Caco-2 (cell line): ENCODE results near the gene DEPDC7. TPM values are rescaled to one million over a fixed set of nuclear protein-coding genes. Genes with fewer than 3 reads are reported as not detected.

Experiments
- BruUV-seq: library from RNA; stranded (reverse); fragments of 400-500 nt; replicated peaks from 2 replicates; lab custom pipeline; 2021; lab: Mats Ljungman, UMichigan
- CTCF ChIA-PET: fragments of 300-600 bp; sonication (Branson Sonifier 250); formaldehyde crosslinking; loops from one replicate; lab custom pipeline; 2022; ENCODE audit warnings: antibody characterized with exemption; lab: Charles Lee
- POLR2A ChIA-PET: fragments of 300-600 bp; sonication (Branson Sonifier 250); formaldehyde crosslinking; loops from one replicate; lab custom pipeline; 2022; ENCODE audit warnings: antibody characterized with exemption; lab: Charles Lee
- DNase-seq, 2 experiments: peaks; one replicate each; pipeline versions ENCODE4 v3.0.0 to v3.0.0-alpha.2; 2020 to 2022
- H3K27me3 ChIP-seq: replicated peaks from 2 replicates; pipeline ENCODE4 v1.6.0; 2011; ENCODE audit warnings: low read length; ENCODE audit not compliant: control insufficient read depth, insufficient read depth
- H3K36me3 ChIP-seq: 2 replicates; pipeline ENCODE4 v1.5.1; 2011; ENCODE audit warnings: low read length; ENCODE audit not compliant: control insufficient read depth, insufficient read depth
- H3K4me1 ChIP-seq: fragments of 250-450 bp; sonication (Bioruptor Pico); 2 replicates; pipeline ENCODE4 v1.5.1; 2020; ENCODE audit warnings: mild to moderate bottlenecking
- H3K4me3 ChIP-seq: 2 replicates; pipeline ENCODE4 v1.5.1; 2011; ENCODE audit warnings: low read depth, mild to moderate bottlenecking, control low read depth, low read length
- H3K9me3 ChIP-seq: fragments of 250-450 bp; sonication (Bioruptor Pico); 2 replicates; pipeline ENCODE4 v1.5.1; 2020; ENCODE audit warnings: mild to moderate bottlenecking, moderate library complexity
- H3K27ac Mint-ChIP-seq: one replicate; pipeline ENCODE4 v1.8.0; 2022; ENCODE audit warnings: mixed read lengths; ENCODE audit not compliant: unreplicated experiment
- H3K27me3 Mint-ChIP-seq: one replicate; pipeline ENCODE4 v1.8.0; 2022; ENCODE audit warnings: mixed read lengths; ENCODE audit not compliant: insufficient read depth, unreplicated experiment
- H3K36me3 Mint-ChIP-seq: one replicate; pipeline ENCODE4 v1.8.0; 2022; ENCODE audit warnings: mild to moderate bottlenecking, mixed read lengths; ENCODE audit not compliant: insufficient read depth, unreplicated experiment
- H3K4me1 Mint-ChIP-seq: one replicate; pipeline ENCODE4 v1.8.0; 2022; ENCODE audit warnings: low read depth, mixed read lengths; ENCODE audit not compliant: unreplicated experiment
- H3K4me3 Mint-ChIP-seq: one replicate; pipeline ENCODE4 v1.8.0; 2022; ENCODE audit warnings: mild to moderate bottlenecking, moderate library complexity, mixed read lengths; ENCODE audit not compliant: unreplicated experiment
- H3K9me3 Mint-ChIP-seq: one replicate; pipeline ENCODE4 v1.8.0; 2022; ENCODE audit warnings: mixed read lengths; ENCODE audit not compliant: unreplicated experiment
- intact Hi-C: fragments of 100-400 bp; cut with micrococcal nuclease; formaldehyde crosslinking; loops from one replicate; pipeline ENCODE4 v1.10.0; 2022; ENCODE audit not compliant: unreplicated experiment
- total RNA-seq: library from RNA; stranded (reverse); gene quantifications from 2 replicates; pipeline ENCODE4 v1.2.3, GENCODE V29; 2022
- TF ChIP-seq, protein P1 (sequence below), 2 experiments: fragments of 200-600 bp in 1 of 2; IDR thresholded peaks; 1 replicate in 1 of 2; 2 replicates in 1 of 2; pipeline versions ENCODE4 v1.5.1 to v1.8.0; 2011 to 2022; ENCODE audit warnings: antibody characterized with exemption in 1 of 2, control low read depth in 1 of 2, inconsistent platforms in 1 of 2, low read depth in 1 of 2, low read length in 1 of 2, mild to moderate bottlenecking in 1 of 2, moderate library complexity in 1 of 2; ENCODE audit not compliant: insufficient read depth in 1 of 2, severe bottlenecking in 1 of 2, unreplicated experiment in 1 of 2

DEPDC7 gene
- total RNA-seq, 1 experiment from 2014 or later = 17.0 TPM

DNA sequence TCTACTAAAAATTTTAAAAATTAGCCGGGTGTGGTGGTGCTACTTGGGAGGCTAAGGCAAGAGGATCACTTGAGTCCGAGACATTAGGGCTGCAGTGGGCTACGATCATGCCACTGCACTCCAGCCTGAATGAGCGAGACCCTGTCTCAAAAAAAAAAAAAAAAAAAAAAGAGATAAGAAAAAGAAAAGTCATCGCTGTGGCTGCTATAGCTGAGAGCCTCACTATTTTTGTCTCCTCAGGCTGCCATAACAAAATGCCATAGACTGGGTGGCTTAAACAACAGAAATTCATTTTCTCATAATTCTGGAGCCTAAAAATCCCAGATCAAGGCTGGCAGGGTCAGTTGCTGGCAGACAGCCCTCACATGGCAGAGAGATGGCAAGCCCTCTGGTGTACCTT, 30.1 kb upstream of the DEPDC7 start:
- 0 out of 2 replicates have a peak, but pooled peaks cover 11% of the 10 kb centered on the region for H3K4me1 ChIP-seq
- ChIA-PET CTCF (no interaction called here), POLR2A (no interaction called here)
- intact Hi-C loops = no loop called here
- 0 out of 2 replicates have a peak, but pooled peaks cover 7% of the 10 kb centered on the region for H3K9me3 ChIP-seq
- H3K27me3 ChIP-seq = no peaks in the 10 kb centered on the region
- no peak for DNase-seq
- H3K4me3 ChIP-seq = no peak overlapping the region
- H3K36me3 ChIP-seq = no peaks in the 10 kb centered on the region
- no peaks in the 10 kb centered on the region for H3K27me3 Mint-ChIP-seq
- no peak overlapping the region for H3K27ac Mint-ChIP-seq
- H3K36me3 Mint-ChIP-seq = peaks cover 6% of the 10 kb centered on the region
- peaks cover 12% of the 10 kb centered on the region for H3K4me1 Mint-ChIP-seq
- no TSS peak for BruUV-seq
- no peaks in the 10 kb centered on the region for H3K9me3 Mint-ChIP-seq
- no peak overlapping the region for H3K4me3 Mint-ChIP-seq
- TF ChIP-seq, protein P1, sequence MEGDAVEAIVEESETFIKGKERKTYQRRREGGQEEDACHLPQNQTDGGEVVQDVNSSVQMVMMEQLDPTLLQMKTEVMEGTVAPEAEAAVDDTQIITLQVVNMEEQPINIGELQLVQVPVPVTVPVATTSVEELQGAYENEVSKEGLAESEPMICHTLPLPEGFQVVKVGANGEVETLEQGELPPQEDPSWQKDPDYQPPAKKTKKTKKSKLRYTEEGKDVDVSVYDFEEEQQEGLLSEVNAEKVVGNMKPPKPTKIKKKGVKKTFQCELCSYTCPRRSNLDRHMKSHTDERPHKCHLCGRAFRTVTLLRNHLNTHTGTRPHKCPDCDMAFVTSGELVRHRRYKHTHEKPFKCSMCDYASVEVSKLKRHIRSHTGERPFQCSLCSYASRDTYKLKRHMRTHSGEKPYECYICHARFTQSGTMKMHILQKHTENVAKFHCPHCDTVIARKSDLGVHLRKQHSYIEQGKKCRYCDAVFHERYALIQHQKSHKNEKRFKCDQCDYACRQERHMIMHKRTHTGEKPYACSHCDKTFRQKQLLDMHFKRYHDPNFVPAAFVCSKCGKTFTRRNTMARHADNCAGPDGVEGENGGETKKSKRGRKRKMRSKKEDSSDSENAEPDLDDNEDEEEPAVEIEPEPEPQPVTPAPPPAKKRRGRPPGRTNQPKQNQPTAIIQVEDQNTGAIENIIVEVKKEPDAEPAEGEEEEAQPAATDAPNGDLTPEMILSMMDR (IDR thresholded peaks at IDR 0.05; ENCODE audit: insufficient read depth in 1 of 2, low read depth in 1 of 2, low read length in 1 of 2, severe bottlenecking in 1 of 2, unreplicated experiment in 1 of 2) = no peak

DNA sequence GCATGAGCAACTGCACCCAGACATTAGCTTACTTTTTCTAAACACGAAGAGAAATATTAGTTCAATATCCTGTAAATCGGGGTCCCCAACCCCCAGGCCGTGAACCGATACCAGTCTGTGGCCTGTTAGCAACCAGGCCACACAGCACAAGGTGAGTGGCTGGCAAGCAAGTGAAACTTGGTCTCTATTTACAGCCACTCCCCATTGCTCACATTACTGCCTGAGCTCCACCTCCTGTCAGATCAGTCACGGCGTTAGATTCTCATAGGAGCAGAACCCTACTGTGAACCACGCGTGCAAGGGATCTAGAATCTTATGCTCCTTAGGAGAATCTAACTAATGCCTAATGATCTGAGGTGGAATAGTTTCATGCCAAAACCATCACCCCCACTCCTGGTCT, 27.8 kb upstream of the DEPDC7 start:
- H3K9me3 ChIP-seq = 0 out of 2 replicates have a peak, but pooled peaks cover 13% of the 10 kb centered on the region
- H3K4me3 Mint-ChIP-seq = no peak overlapping the region
- no TSS peak for BruUV-seq
- peaks cover 7% of the 10 kb centered on the region for H3K4me1 Mint-ChIP-seq
- H3K27ac Mint-ChIP-seq = no peak overlapping the region
- 0 out of 2 replicates have a peak, but pooled peaks cover 11% of the 10 kb centered on the region for H3K4me1 ChIP-seq
- no peaks in the 10 kb centered on the region for H3K36me3 ChIP-seq
- intact Hi-C loops = no loop called here
- ChIA-PET CTCF (no interaction called here), POLR2A (no interaction called here)
- no peak overlapping the region for H3K4me3 ChIP-seq
- H3K27me3 Mint-ChIP-seq = no peaks in the 10 kb centered on the region
- peaks cover 6% of the 10 kb centered on the region for H3K36me3 Mint-ChIP-seq
- H3K9me3 Mint-ChIP-seq = peaks cover 15% of the 10 kb centered on the region
- no peaks in the 10 kb centered on the region for H3K27me3 ChIP-seq
- no peak for DNase-seq
- TF ChIP-seq, protein P1 (IDR thresholded peaks at IDR 0.05; ENCODE audit: insufficient read depth in 1 of 2, low read depth in 1 of 2, low read length in 1 of 2, severe bottlenecking in 1 of 2, unreplicated experiment in 1 of 2) = no peak

DNA sequence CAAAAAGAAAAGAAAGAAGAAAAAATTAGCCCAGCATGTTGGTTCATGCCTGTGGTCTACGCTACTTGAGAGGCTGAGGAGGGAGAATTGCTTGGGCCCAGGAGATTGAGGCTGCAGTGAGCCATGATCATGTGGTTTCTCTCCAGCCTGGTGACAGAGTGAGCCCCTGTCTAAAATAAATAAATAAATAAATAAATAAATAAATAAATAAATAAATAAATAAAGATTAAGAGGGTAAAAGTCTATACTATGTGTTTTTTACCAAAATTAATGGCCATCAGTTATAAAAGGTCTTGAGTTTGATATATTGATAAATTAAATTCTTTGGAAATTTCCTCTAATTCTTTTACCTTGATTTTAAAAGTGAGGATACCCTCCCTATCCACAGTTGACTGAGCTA, 25.2 kb upstream of the DEPDC7 start:
- no peaks in the 10 kb centered on the region for H3K27me3 Mint-ChIP-seq
- no peak for DNase-seq
- no peaks in the 10 kb centered on the region for H3K36me3 ChIP-seq
- no peak overlapping the region for H3K4me3 Mint-ChIP-seq
- no peaks in the 10 kb centered on the region for H3K27me3 ChIP-seq
- no peak overlapping the region for H3K27ac Mint-ChIP-seq
- intact Hi-C loops = no loop called here
- POLR2A ChIA-PET = interaction anchor here (0.6 kb wide), 1 partner anchor 50 kb away, joined by 3 read pairs; no protein-coding TSS in a partner anchor
- 0 out of 2 replicates have a peak, but pooled peaks cover 11% of the 10 kb centered on the region for H3K4me1 ChIP-seq
- TF ChIP-seq, protein P1 (IDR thresholded peaks at IDR 0.05; ENCODE audit: insufficient read depth in 1 of 2, low read depth in 1 of 2, low read length in 1 of 2, severe bottlenecking in 1 of 2, unreplicated experiment in 1 of 2) = no peak
- H3K4me3 ChIP-seq = no peak overlapping the region
- peaks cover 6% of the 10 kb centered on the region for H3K4me1 Mint-ChIP-seq
- H3K9me3 Mint-ChIP-seq = peaks cover 15% of the 10 kb centered on the region
- H3K36me3 Mint-ChIP-seq = no peaks in the 10 kb centered on the region
- no TSS peak for BruUV-seq
- CTCF ChIA-PET = no interaction called here
- H3K9me3 ChIP-seq = 0 out of 2 replicates have a peak, but pooled peaks cover 13% of the 10 kb centered on the region
